Omental fat pad (tissue), 4 donors: ENCODE data around the gene FADS1. TPM values are rescaled to one million over a fixed set of nuclear protein-coding genes. Genes with fewer than 3 reads are reported as not detected.

Experiments
- ATAC-seq: fragments of 150-250 bp; one replicate; pipeline ENCODE4 v1.9.1; 2016; ENCODE audit warnings: mild to moderate bottlenecking, moderate library complexity; ENCODE audit not compliant: low FRiP score
- DNase-seq: peaks from one replicate; pipeline ENCODE4 v3.0.0-alpha.2; 2019; ENCODE audit warnings: low spot score
- total RNA-seq, 4 donors: library from RNA; depleted of rRNA; stranded (reverse); fragments of >200 nt; gene quantifications; one replicate each; pipeline ENCODE4 v1.1.0, GENCODE V29; 2016
- TF ChIP-seq, protein P1 (sequence below), 3 donors: fragments of 450-650 bp; IDR thresholded peaks; one replicate each; pipeline ENCODE4 v1.5.1; 2016 to 2017; ENCODE audit warnings: antibody characterized with exemption in 3 of 3, mild to moderate bottlenecking in 3 of 3, moderate library complexity in 2 of 3

Gene FADS1
- total RNA-seq, 4 donors from 2014 or later, result 20.1 to 49.1 (median 22.0) TPM

DNA sequence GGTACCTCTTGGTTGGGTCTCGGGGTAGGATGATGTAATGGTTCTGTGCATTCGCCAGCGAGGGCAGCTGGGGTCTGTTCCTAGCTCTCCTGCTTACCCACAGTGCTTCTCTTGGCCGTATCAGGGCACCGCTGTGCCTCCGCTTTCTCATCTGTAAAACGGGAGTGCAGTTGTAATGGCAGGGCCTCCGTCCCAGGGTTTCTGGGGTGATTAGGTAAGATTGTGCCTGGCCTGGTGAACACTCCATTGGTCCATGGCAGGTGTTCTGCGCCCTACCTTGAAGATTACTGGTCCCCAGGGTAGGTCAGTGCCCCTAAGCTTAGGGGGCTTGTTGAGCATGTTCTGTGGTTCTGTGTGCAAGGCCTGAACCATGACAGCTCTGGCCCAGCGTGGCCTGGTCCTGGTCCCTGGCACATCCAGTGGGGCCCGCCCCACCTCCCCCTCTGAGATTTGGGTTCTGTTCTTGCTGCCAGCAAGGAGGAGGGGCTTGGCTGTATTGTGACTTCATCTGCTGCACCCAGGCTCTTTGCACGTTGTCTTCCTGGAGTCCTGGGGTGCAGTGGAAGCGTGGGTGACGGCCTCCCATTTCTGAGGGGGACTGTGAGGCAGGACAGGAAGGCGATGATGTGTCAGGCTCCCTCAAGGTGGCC lies 59.5 kb downstream of the FADS1 start:
- no peak for ATAC-seq
- TF ChIP-seq, protein P1, sequence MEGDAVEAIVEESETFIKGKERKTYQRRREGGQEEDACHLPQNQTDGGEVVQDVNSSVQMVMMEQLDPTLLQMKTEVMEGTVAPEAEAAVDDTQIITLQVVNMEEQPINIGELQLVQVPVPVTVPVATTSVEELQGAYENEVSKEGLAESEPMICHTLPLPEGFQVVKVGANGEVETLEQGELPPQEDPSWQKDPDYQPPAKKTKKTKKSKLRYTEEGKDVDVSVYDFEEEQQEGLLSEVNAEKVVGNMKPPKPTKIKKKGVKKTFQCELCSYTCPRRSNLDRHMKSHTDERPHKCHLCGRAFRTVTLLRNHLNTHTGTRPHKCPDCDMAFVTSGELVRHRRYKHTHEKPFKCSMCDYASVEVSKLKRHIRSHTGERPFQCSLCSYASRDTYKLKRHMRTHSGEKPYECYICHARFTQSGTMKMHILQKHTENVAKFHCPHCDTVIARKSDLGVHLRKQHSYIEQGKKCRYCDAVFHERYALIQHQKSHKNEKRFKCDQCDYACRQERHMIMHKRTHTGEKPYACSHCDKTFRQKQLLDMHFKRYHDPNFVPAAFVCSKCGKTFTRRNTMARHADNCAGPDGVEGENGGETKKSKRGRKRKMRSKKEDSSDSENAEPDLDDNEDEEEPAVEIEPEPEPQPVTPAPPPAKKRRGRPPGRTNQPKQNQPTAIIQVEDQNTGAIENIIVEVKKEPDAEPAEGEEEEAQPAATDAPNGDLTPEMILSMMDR (IDR thresholded peaks at IDR 0.05), result no peak

DNA sequence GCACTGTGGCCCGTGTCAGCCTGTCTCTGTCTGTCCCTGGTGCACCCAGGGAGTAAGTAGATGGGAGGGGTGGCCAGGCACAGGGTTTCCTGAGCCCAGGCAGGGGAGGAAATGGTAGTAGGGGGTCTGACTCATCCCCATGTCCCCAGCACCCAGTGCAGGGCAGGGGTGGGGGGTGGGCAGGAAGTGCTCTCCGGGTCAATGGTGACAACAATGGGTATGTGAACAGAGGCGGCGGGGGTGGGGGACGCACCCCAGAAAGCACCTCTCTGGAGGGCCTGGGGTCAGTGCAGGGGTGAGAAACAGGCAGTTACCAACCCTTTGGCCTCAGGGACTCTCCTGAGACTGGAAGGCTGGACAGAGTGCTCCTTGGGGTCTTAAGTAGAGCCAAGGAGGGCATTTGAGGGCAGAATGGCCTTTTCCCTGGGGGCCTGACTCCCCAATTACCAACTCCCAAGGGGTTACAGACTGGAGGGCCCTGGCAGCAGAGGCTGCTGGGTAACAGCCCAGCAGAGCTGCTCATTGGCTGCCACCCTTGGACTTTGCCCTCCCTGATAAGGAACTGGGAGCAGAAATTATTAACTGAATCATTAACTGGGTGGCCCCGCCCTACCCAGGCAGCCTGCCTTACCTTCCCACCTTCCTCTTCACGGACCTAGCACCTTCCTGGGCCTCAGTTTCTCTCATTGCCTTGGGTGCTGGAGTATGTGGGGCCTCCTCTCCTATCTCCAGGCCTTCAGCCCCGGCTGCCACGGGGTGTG lies 60.2 kb downstream of the FADS1 start:
- DNase-seq (no peak), ATAC-seq (peak; percentile 9)
- TF ChIP-seq, protein P1 (IDR thresholded peaks at IDR 0.05), result no peak

More for the DNA sequence above, 59.5 kb downstream of the FADS1 start:
- DNase-seq, result no peak

DNA sequence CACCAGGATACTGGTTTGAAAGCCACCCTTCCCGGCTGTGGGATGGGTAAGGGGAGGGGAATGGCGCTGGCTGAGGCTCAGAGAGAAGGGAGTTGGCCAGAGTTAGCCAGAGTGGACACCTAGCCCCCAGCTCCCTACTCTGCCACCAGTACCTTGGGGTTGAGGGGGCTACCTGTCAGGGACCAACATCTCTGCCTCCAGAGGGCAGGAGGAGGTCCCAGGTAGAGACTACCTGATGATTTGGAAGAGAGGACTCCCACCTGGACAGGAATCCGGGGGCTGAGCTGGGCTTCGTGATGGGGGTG lies 60.7 kb downstream of the FADS1 start:
- ATAC-seq (no peak), DNase-seq (no peak)
- TF ChIP-seq, protein P1 (IDR thresholded peaks at IDR 0.05), result no peak

DNA sequence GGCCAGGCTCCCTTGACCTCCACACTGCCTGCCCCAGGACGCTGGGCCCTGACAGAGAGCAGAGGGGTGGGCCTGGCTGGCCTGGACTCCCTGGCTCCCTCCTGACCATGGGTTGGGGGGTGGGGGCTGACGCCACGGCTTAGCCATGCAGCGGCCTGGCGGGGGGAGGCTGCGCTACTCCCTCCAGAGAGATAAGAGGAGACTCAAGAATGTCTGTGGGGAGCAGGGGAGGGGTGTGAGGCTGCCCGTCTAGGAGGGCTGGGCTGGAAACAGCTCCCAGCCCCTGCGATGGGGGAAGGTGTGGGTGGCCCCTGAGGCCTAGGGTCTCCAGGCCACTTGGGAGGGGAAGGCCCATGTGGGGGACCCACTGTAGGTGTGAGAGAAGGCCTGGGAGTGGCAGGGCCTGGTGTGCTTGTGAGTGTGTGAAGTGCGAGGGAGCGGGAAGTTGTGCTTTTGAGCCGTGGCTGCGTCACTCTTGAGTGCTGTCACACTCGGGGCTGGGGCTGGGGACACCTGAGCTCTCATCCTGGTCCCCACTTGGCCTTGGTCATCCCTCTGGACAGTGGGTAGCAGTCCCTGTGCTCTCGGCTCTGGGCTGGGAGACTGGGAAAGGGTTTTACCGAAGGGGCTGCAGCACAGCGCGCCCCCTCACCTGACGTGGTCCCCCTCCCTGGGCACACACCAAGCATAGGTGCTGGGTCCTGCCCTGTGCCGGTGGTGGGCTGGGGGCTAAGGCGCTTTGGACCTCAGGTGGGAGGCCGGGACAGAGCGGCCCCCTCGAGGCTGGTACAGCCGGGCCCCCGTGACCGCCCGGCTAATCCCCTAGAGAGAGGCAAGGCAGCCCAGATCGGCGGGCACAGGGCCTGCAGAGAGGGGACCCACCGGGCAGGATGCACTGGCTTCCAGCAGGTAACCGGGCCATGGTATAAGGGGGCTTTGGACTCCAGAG lies 62.0 kb downstream of the FADS1 start:
- peak; percentile 37 for ATAC-seq
- TF ChIP-seq, protein P1 (IDR thresholded peaks at IDR 0.05), result no peak
- no peak for DNase-seq

DNA sequence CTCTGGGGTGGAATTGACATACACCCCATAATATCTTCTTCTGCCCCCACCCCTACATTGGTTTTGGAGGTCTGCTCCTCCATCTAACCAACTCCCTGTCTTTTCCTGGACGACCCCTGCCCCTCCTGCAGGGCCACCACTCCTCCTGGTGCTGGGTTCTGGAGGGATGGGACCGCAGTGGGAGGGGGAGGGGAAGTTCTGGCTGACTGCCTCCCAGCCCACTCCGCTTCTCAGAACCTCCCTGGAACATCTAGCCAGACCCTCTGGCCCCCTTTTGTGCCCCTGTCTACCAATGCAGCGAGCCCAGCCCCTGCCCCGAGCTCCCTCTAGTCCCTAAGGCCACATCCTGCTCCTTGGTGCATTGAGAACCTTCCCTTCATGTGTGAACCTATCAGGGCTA lies 63.1 kb downstream of the FADS1 start:
- no peak for DNase-seq
- TF ChIP-seq, protein P1 (IDR thresholded peaks at IDR 0.05), result no peak
- no peak for ATAC-seq

DNA sequence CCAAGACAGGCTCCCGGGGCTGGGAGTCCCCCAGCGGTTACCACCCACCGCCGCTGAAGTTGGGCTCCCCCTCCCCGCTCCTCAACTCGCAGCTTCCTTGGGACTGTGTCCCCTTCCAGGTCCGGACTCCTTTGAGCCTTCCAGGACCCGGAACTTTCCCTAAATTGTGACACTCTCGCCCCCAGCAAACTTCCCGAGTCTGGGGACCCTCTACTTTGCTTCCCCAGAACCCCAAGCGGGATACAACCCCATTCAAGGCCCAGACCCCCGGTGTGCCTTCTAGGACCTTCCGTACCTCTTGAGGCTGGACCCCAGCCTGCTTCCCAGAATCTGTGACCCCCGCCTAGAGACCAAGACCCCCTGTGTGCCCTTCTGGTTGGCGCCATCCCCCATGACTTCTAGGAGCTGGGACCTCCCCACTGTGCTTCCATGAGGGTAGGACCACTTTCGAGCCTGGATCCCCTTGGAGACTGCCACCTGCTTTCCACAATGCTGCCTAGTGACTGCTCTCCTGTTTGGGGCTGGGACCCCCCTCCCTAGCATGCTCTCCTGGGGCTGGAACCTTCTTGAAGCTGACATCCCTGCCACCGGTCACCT lies 63.8 kb downstream of the FADS1 start:
- no peak for DNase-seq
- ATAC-seq, result no peak
- TF ChIP-seq, protein P1 (IDR thresholded peaks at IDR 0.05), result no peak
